Progenitor cell of endocrine pancreas (in vitro differentiated cells): ENCODE results near the gene ASB3. TPM values are rescaled to one million over a fixed set of nuclear protein-coding genes. Genes with fewer than 3 reads are reported as not detected.

Experiments used
- DNase-seq: peaks from one replicate; pipeline ENCODE4 v3.0.0; 2021; ENCODE audit warnings: low spot score; ENCODE audit not compliant: unreplicated experiment
- H3K27ac Mint-ChIP-seq: 2 replicates; pipeline ENCODE4 v1.8.0; 2021; ENCODE audit warnings: mild to moderate bottlenecking, moderate library complexity, mixed read lengths
- H3K27me3 Mint-ChIP-seq: 2 replicates; pipeline ENCODE4 v1.8.0; 2021; ENCODE audit warnings: mixed read lengths
- H3K36me3 Mint-ChIP-seq: 2 replicates; pipeline ENCODE4 v1.8.0; 2022; ENCODE audit warnings: mixed read lengths; ENCODE audit not compliant: insufficient read depth
- H3K4me1 Mint-ChIP-seq: 2 replicates; pipeline ENCODE4 v1.8.0; 2021; ENCODE audit warnings: low read depth, mixed read lengths
- H3K4me3 Mint-ChIP-seq: 2 replicates; pipeline ENCODE4 v1.8.0; 2021; ENCODE audit warnings: low read depth, mild to moderate bottlenecking, moderate library complexity, mixed read lengths
- H3K9me3 Mint-ChIP-seq: 2 replicates; pipeline ENCODE4 v1.8.0; 2021; ENCODE audit warnings: low read depth, mixed read lengths
- total RNA-seq: library from RNA; stranded (reverse); gene quantifications from 2 replicates; pipeline ENCODE4 v1.2.1, GENCODE V29; 2021
- TF ChIP-seq, protein P1 (sequence below): fragments of 200-600 bp; sonication (generic); IDR thresholded peaks from one replicate; pipeline ENCODE4 v1.5.0; 2021; ENCODE audit warnings: antibody characterized with exemption, mild to moderate bottlenecking; ENCODE audit not compliant: unreplicated experiment

Gene ASB3
- total RNA-seq, 1 donor from 2014 or later = 31.4 TPM

GRCh38 chr2:53753041-53753440, 33.7 kb downstream of the ASB3 start:
- no peaks in the 10 kb centered on the region for H3K9me3 Mint-ChIP-seq
- H3K4me1 Mint-ChIP-seq = no peaks in the 10 kb centered on the region
- no peak for DNase-seq
- H3K27me3 Mint-ChIP-seq = no peaks in the 10 kb centered on the region
- TF ChIP-seq, protein P1, sequence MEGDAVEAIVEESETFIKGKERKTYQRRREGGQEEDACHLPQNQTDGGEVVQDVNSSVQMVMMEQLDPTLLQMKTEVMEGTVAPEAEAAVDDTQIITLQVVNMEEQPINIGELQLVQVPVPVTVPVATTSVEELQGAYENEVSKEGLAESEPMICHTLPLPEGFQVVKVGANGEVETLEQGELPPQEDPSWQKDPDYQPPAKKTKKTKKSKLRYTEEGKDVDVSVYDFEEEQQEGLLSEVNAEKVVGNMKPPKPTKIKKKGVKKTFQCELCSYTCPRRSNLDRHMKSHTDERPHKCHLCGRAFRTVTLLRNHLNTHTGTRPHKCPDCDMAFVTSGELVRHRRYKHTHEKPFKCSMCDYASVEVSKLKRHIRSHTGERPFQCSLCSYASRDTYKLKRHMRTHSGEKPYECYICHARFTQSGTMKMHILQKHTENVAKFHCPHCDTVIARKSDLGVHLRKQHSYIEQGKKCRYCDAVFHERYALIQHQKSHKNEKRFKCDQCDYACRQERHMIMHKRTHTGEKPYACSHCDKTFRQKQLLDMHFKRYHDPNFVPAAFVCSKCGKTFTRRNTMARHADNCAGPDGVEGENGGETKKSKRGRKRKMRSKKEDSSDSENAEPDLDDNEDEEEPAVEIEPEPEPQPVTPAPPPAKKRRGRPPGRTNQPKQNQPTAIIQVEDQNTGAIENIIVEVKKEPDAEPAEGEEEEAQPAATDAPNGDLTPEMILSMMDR = no peak
- H3K4me3 Mint-ChIP-seq = no peak overlapping the region
- peaks cover 14% of the 10 kb centered on the region for H3K36me3 Mint-ChIP-seq
- H3K27ac Mint-ChIP-seq = no peak overlapping the region

- TF ChIP-seq, protein P1 = no peak
- H3K27ac Mint-ChIP-seq = no peak overlapping the region
Observed at GRCh38 chr2:53752385-53752784, 34.4 kb downstream of the ASB3 start.

DNA sequence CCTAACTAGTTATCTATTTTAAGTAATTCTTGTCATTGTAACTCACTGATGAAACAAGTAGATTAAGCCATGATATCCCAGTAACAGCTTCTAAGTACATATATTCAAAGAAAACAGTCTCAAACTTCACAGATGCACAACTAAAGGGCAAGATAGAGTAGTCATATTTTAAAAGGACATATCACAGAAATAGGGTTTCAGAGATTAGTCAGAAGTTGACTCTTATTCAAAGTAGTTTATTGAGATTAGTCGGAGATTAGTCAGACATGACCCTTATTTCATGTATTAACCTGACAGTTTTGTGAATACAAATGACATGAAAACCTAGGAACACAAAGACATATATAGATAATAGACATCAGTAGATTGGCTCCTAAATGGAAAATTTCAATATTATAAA, 35.0 kb downstream of the ASB3 start:
- H3K9me3 Mint-ChIP-seq = no peaks in the 10 kb centered on the region
- H3K27ac Mint-ChIP-seq = no peak overlapping the region
- no peaks in the 10 kb centered on the region for H3K27me3 Mint-ChIP-seq
- H3K4me3 Mint-ChIP-seq = no peak overlapping the region
- peaks cover 12% of the 10 kb centered on the region for H3K36me3 Mint-ChIP-seq
- no peaks in the 10 kb centered on the region for H3K4me1 Mint-ChIP-seq
- TF ChIP-seq, protein P1 = no peak
- DNase-seq = no peak

More at GRCh38 chr2:53752385-53752784, 34.4 kb downstream of the ASB3 start:
- no peak overlapping the region for H3K4me3 Mint-ChIP-seq
- H3K9me3 Mint-ChIP-seq = no peaks in the 10 kb centered on the region
- H3K27me3 Mint-ChIP-seq = no peaks in the 10 kb centered on the region
- no peak for DNase-seq
- peaks cover 12% of the 10 kb centered on the region for H3K36me3 Mint-ChIP-seq
- no peaks in the 10 kb centered on the region for H3K4me1 Mint-ChIP-seq

GRCh38 chr2:53750041-53750768, 36.5 kb downstream of the ASB3 start:
- no peak for DNase-seq
- Mint-ChIP-seq H3K36me3 (peaks cover 11% of the 10 kb centered on the region), H3K27me3 (no peaks in the 10 kb centered on the region), H3K9me3 (no peaks in the 10 kb centered on the region), H3K4me1 (no peaks in the 10 kb centered on the region), H3K4me3 (no peak overlapping the region), H3K27ac (no peak overlapping the region)
- TF ChIP-seq, protein P1 = no peak

GRCh38 chr2:53744395-53745065, 42.2 kb downstream of the ASB3 start:
- H3K27me3 Mint-ChIP-seq = no peaks in the 10 kb centered on the region
- no peaks in the 10 kb centered on the region for H3K4me1 Mint-ChIP-seq
- no peak for DNase-seq
- H3K9me3 Mint-ChIP-seq = no peaks in the 10 kb centered on the region
- no peak overlapping the region for H3K27ac Mint-ChIP-seq
- TF ChIP-seq, protein P1 = no peak
- H3K36me3 Mint-ChIP-seq = peaks cover 6% of the 10 kb centered on the region
- no peak overlapping the region for H3K4me3 Mint-ChIP-seq
